ENCODE results near the gene DIABLO.

- no peak for TF ChIP-seq CTCF (IDR thresholded peaks at IDR 0.05)
- no peak for TF ChIP-seq RFX5 (IDR thresholded peaks at IDR 0.05; ENCODE audit: low read length)
- TF ChIP-seq TAF1 (IDR thresholded peaks at IDR 0.05; ENCODE audit: borderline replicate concordance, low read depth, low read length): no peak
- TF ChIP-seq GABPA (IDR thresholded peaks at IDR 0.05; ENCODE audit: low read depth): no peak
- no peak for TF ChIP-seq EP300 (IDR thresholded peaks at IDR 0.05; ENCODE audit: borderline replicate concordance in 1 of 2, low read depth in 1 of 2, low read length in 1 of 2)
- no peak for TF ChIP-seq POLR2AphosphoS5 (IDR thresholded peaks at IDR 0.05; ENCODE audit: low read depth, low read length)
- TF ChIP-seq NRF1 (IDR thresholded peaks at IDR 0.05; ENCODE audit: low read depth, low read length): no peak
- no peak for TF ChIP-seq RAD21 (IDR thresholded peaks at IDR 0.05; ENCODE audit: low read length)
- no peak for TF ChIP-seq REST (IDR thresholded peaks at IDR 0.05; ENCODE audit: low read depth, low read length)
- TF ChIP-seq, protein P1, sequence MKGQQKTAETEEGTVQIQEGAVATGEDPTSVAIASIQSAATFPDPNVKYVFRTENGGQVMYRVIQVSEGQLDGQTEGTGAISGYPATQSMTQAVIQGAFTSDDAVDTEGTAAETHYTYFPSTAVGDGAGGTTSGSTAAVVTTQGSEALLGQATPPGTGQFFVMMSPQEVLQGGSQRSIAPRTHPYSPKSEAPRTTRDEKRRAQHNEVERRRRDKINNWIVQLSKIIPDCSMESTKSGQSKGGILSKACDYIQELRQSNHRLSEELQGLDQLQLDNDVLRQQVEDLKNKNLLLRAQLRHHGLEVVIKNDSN (IDR thresholded peaks at IDR 0.05; ENCODE audit: borderline replicate concordance, low read depth): no peak
- no peak for TF ChIP-seq FOSL2 (IDR thresholded peaks at IDR 0.05; ENCODE audit: borderline replicate concordance, low read depth)
- TF ChIP-seq, protein P2, sequence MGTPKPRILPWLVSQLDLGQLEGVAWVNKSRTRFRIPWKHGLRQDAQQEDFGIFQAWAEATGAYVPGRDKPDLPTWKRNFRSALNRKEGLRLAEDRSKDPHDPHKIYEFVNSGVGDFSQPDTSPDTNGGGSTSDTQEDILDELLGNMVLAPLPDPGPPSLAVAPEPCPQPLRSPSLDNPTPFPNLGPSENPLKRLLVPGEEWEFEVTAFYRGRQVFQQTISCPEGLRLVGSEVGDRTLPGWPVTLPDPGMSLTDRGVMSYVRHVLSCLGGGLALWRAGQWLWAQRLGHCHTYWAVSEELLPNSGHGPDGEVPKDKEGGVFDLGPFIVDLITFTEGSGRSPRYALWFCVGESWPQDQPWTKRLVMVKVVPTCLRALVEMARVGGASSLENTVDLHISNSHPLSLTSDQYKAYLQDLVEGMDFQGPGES (IDR thresholded peaks at IDR 0.05; ENCODE audit: low read depth, low read length): no peak
- TF ChIP-seq EZH2phosphoT487 (IDR thresholded peaks at IDR 0.05; ENCODE audit: borderline replicate concordance, low read depth): no peak
Measured at GRCh38 chr12:122245553-122245952, 19.7 kb upstream of the DIABLO start.
